Activated CD4-positive, alpha-beta T cell treated with anti-CD3 and anti-CD28 coated beads, Interleukin-2, amount 50 U/mL, for 16 hours (primary cell): ENCODE data around the gene ZNF674.
"Not testable (repeated sequence)": the region's sequence is repeated elsewhere in the genome, so short reads cannot be mapped to it uniquely, and the experiment has no call there.

Experiments
- DNase-seq: peaks from one replicate; pipeline ENCODE4 v3.0.0-alpha.2; 2020

The ZNF674 gene

GRCh38 chrX:46567388-46567787, 22.2 kb upstream of the ZNF674 start:
- DNase-seq, result no peak

GRCh38 chrX:46561824-46562657, 16.8 kb upstream of the ZNF674 start:
- DNase-seq, result peak; percentile 58

GRCh38 chrX:46559062-46559461, 13.8 kb upstream of the ZNF674 start:
- DNase-seq, result no peak

- DNase-seq, result no peak
Observed at GRCh38 chrX:46554942-46555341, 9.7 kb upstream of the ZNF674 start.

- DNase-seq, result no peak
Observed at GRCh38 chrX:46553935-46554334, 8.7 kb upstream of the ZNF674 start.

GRCh38 chrX:46551494-46552128, 6.4 kb upstream of the ZNF674 start:
- DNase-seq, result no peak

- DNase-seq, result no peak
Observed at GRCh38 chrX:46549914-46550313, 4.7 kb upstream of the ZNF674 start.

- DNase-seq, result no peak
Observed at GRCh38 chrX:46547857-46548256, 2.6 kb upstream of the ZNF674 start.

- DNase-seq, result not testable (repeated sequence)
Observed at GRCh38 chrX:46544527-46544926, 694 bp downstream of the ZNF674 start.

- no peak for DNase-seq
Observed at GRCh38 chrX:46543441-46543840, 1.8 kb downstream of the ZNF674 start.

- no peak for DNase-seq
Observed at GRCh38 chrX:46531442-46531841, 13.8 kb downstream of the ZNF674 start.

- not testable (repeated sequence) for DNase-seq
Observed at GRCh38 chrX:46530404-46530908, 14.8 kb downstream of the ZNF674 start.

GRCh38 chrX:46529740-46530403, 15.3 kb downstream of the ZNF674 start:
- DNase-seq, result not testable (repeated sequence)

GRCh38 chrX:46528640-46529039, 16.6 kb downstream of the ZNF674 start:
- not testable (repeated sequence) for DNase-seq

GRCh38 chrX:46506076-46506475, 39.1 kb downstream of the ZNF674 start:
- DNase-seq, result no peak

GRCh38 chrX:46502848-46503247, 42.4 kb downstream of the ZNF674 start:
- no peak for DNase-seq

GRCh38 chrX:46500054-46500453, 45.2 kb downstream of the ZNF674 start:
- no peak for DNase-seq

GRCh38 chrX:46488712-46489111, 56.5 kb downstream of the ZNF674 start:
- DNase-seq, result no peak

GRCh38 chrX:46485897-46486296, 59.3 kb downstream of the ZNF674 start:
- no peak for DNase-seq

- not testable (repeated sequence) for DNase-seq
Observed at GRCh38 chrX:46478634-46479033, 66.6 kb downstream of the ZNF674 start.

- DNase-seq, result no peak
Observed at GRCh38 chrX:46477435-46477834, 67.8 kb downstream of the ZNF674 start.

GRCh38 chrX:46465203-46465602, 80.0 kb downstream of the ZNF674 start:
- DNase-seq, result no peak

- no peak for DNase-seq
Observed at GRCh38 chrX:46463682-46464081, 81.5 kb downstream of the ZNF674 start.
